HepG2 (cell line): ENCODE measurements around the gene AFAP1. TPM values are rescaled to one million over a fixed set of nuclear protein-coding genes. Genes with fewer than 3 reads are reported as not detected.
A peak's percentile ranks its signal among the peaks of the same experiment; 100 is the strongest.

Experiments
- ATF7-NPFF ChIP-seq: sonication (generic); formaldehyde crosslinking; IDR thresholded peaks from 2 replicates; pipeline ENCODE4 v1.8.1; 2023; ENCODE audit warnings: mild to moderate bottlenecking, low read depth, missing genetic modification reagents, moderate library complexity
- CEBPG ChIP-seq: IDR thresholded peaks from 2 replicates; pipeline ENCODE4 v1.6.1; 2016
- FOXP1 ChIP-seq, 2 experiments: fragments of 450-650 bp in 1 of 2; IDR thresholded peaks; 2 replicates each; pipeline ENCODE4 v1.6.1; 2017 to 2018; ENCODE audit warnings: antibody characterized with exemption in 1 of 2
- GATAD2A ChIP-seq: IDR thresholded peaks from 2 replicates; pipeline ENCODE4 v1.6.1; 2016
- HIVEP1 ChIP-seq: sonication (generic); formaldehyde crosslinking; IDR thresholded peaks from 2 replicates; pipeline ENCODE4 v1.4.0; 2020; ENCODE audit warnings: mild to moderate bottlenecking, missing genetic modification reagents
- IKZF1 ChIP-seq: fragments of 450-650 bp; IDR thresholded peaks from 2 replicates; pipeline ENCODE4 v1.7.1; 2016
- KDM2A ChIP-seq: sonication (generic); formaldehyde crosslinking; IDR thresholded peaks from 2 replicates; pipeline ENCODE4 v1.4.0; 2020; ENCODE audit warnings: low read depth, missing genetic modification reagents, borderline replicate concordance
- MAFF ChIP-seq: IDR thresholded peaks from 2 replicates; pipeline ENCODE4 v1.6.1; 2011; ENCODE audit warnings: low read depth, low read length, improper control_type of control experiment
- MYNN ChIP-seq: sonication (generic); formaldehyde crosslinking; IDR thresholded peaks from 2 replicates; pipeline ENCODE4 v1.4.0; 2020; ENCODE audit warnings: mild to moderate bottlenecking, low read depth, missing genetic modification reagents
- NR1H2 ChIP-seq: sonication (generic); formaldehyde crosslinking; IDR thresholded peaks from 2 replicates; pipeline ENCODE4 v1.8.1; 2022; ENCODE audit warnings: low read depth, missing genetic modification reagents, borderline replicate concordance
- PTBP1 ChIP-seq: fragments of 200-400 bp; formaldehyde crosslinking; IDR thresholded peaks from 2 replicates; pipeline ENCODE4 v1.6.1; 2018; ENCODE audit warnings: low read length, low read depth; ENCODE audit not compliant: poor library complexity, severe bottlenecking
- SMC3 ChIP-seq: IDR thresholded peaks from 2 replicates; pipeline ENCODE4 v1.6.1; 2011; ENCODE audit warnings: low read length, improper control_type of control experiment
- SOX13 ChIP-seq, 3 experiments: fragments of 450-650 bp in 1 of 3; sonication (generic) in 1 of 3; formaldehyde crosslinking in 1 of 3; IDR thresholded peaks in 2 of 3; conservative IDR thresholded peaks in 1 of 3; 2 replicates each; pipeline versions ENCODE4 v1.5.0 to v1.6.1; 2016 to 2020; ENCODE audit warnings: antibody characterized with exemption in 1 of 3, mild to moderate bottlenecking in 1 of 3, missing compliant biosample characterization in 1 of 3, missing genetic modification reagents in 1 of 3, moderate library complexity in 1 of 3
- YY1 ChIP-seq: IDR thresholded peaks from 2 replicates; pipeline ENCODE4 v1.6.1; 2011; ENCODE audit warnings: low read length, low read depth, moderate library complexity, mild to moderate bottlenecking; ENCODE audit not compliant: insufficient read depth, insufficient replicate concordance
- ZNF296 ChIP-seq: sonication (generic); formaldehyde crosslinking; conservative IDR thresholded peaks from 2 replicates; pipeline ENCODE4 v1.5.0; 2020; ENCODE audit warnings: mild to moderate bottlenecking, missing genetic modification reagents
- ZNF446 ChIP-seq: sonication (generic); formaldehyde crosslinking; IDR thresholded peaks from 2 replicates; pipeline ENCODE4 v1.5.0; 2020; ENCODE audit warnings: mild to moderate bottlenecking, missing genetic modification reagents
- ZNF841 ChIP-seq: sonication (generic); formaldehyde crosslinking; IDR thresholded peaks from 2 replicates; pipeline ENCODE4 v1.8.1; 2023; ENCODE audit warnings: missing genetic modification reagents, borderline replicate concordance
- polyA plus RNA-seq, 8 experiments: library from polyadenylated mRNA; depleted of rRNA in 3 of 8; stranded (reverse) in 7 of 8; unstranded in 1 of 8; fragments of >200 nt; fragmentation: Illumina TruSeq in 4 of 8; extraction: Trizol in 4 of 8; gene quantifications; 2 replicates each; pipeline versions ENCODE4 v1.2.1 to v1.2.3, GENCODE V29; 2011 to 2016; ENCODE audit warnings: low read depth in 4 of 8, missing spikeins in 1 of 8, mixed read lengths in 1 of 8; ENCODE audit not compliant: insufficient read depth in 1 of 8
- total RNA-seq, 5 experiments: library from RNA; depleted of rRNA; stranded (reverse); fragments of >200 nt; fragmentation: Illumina TruSeq; extraction: Trizol; gene quantifications; 2 replicates each; pipeline ENCODE4 v1.2.3, GENCODE V29; 2016; ENCODE audit warnings: low read depth in 1 of 5
- TF ChIP-seq, protein P1 (sequence below): sonication (generic); formaldehyde crosslinking; IDR thresholded peaks from 2 replicates; pipeline ENCODE4 v1.8.1; 2023; ENCODE audit warnings: mild to moderate bottlenecking, inconsistent platforms, moderate library complexity, missing genetic modification reagents, borderline replicate concordance
- TF ChIP-seq, protein P2 (sequence below): sonication (generic); formaldehyde crosslinking; IDR thresholded peaks from 2 replicates; pipeline ENCODE4 v1.9.0; 2021; ENCODE audit warnings: missing genetic modification reagents, borderline replicate concordance
- TF ChIP-seq, protein P3 (sequence below): IDR thresholded peaks from 2 replicates; pipeline ENCODE4 v1.6.1; 2016
- TF ChIP-seq, protein P4 (sequence below): sonication (generic); formaldehyde crosslinking; IDR thresholded peaks from 2 replicates; pipeline ENCODE4 v1.4.0; 2020; ENCODE audit warnings: missing genetic modification reagents
- TF ChIP-seq, protein P5 (sequence below): sonication (generic); formaldehyde crosslinking; IDR thresholded peaks from 2 replicates; pipeline ENCODE4 v1.4.0; 2020; ENCODE audit warnings: mild to moderate bottlenecking, missing genetic modification reagents

The AFAP1 gene
- total and polyA plus RNA-seq, 2 of the 13 experiments (the other 11 are each of a cell fraction or from before 2014, with no cell fraction given): 2.5 TPM

DNA sequence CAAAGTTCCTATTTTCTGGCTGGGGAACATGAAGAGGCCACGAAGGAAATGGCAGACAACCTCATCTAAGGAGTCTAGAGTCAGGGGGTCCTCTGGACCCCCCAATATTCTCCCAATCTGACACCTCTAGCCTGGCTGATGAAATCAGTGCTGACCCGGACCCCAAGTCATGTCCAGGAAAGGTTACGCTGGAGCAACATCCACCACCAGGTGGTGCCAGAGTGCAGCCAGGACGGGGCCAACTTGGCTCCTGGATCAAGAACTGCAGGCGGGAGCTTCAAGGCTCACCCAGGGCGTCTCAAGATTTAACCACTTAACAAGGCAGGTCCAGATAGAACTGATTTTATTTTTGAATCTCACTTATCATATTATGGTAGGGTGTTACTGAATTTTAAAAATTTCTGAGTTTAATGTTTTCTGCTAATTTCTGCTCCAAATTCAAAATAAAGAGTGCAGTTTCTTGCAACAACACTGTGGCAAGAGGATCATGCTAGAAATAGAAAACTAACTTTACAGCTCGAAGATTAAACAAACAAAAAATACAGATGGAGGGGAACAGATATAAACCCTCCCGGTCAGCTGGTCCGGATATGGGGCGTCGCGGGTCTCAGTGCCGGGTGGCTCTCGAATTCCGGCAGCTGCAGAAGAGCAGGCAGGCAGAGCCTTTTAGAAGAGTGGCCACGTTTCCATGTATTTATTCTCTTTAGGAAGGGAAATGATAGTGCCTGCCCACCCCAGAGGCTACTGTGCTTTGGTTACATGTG is 135.5 kb downstream of the AFAP1 start (continued):
- TF ChIP-seq SOX13 (IDR thresholded peaks at IDR 0.05): no peak
- no peak for TF ChIP-seq SOX13 (CRISPR knock-in tag; conservative IDR thresholded peaks at IDR 0.05 in 1 of 2, IDR thresholded peaks at IDR 0.05 in 1 of 2)
- TF ChIP-seq HIVEP1: no peak
- TF ChIP-seq ZNF296 (CRISPR knock-in tag): no peak
- TF ChIP-seq NR1H2: no peak
- TF ChIP-seq, protein P1, sequence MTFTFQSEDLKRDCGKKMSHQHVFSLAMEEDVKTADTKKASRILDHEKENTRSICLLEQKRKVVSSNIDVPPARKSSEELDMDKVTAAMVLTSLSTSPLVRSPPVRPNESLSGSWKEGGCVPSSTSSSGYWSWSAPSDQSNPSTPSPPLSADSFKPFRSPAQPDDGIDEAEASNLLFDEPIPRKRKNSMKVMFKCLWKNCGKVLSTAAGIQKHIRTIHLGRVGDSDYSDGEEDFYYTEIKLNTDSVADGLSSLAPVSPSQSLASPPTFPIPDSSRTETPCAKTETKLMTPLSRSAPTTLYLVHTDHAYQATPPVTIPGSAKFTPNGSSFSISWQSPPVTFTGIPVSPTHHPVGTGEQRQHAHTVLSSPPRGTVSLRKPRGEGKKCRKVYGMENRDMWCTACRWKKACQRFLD: no peak
- TF ChIP-seq, protein P2, sequence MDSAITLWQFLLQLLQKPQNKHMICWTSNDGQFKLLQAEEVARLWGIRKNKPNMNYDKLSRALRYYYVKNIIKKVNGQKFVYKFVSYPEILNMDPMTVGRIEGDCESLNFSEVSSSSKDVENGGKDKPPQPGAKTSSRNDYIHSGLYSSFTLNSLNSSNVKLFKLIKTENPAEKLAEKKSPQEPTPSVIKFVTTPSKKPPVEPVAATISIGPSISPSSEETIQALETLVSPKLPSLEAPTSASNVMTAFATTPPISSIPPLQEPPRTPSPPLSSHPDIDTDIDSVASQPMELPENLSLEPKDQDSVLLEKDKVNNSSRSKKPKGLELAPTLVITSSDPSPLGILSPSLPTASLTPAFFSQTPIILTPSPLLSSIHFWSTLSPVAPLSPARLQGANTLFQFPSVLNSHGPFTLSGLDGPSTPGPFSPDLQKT: no peak
- no peak for TF ChIP-seq MAFF
- no peak for TF ChIP-seq ZNF841 (CRISPR knock-in tag)
- TF ChIP-seq, protein P3, sequence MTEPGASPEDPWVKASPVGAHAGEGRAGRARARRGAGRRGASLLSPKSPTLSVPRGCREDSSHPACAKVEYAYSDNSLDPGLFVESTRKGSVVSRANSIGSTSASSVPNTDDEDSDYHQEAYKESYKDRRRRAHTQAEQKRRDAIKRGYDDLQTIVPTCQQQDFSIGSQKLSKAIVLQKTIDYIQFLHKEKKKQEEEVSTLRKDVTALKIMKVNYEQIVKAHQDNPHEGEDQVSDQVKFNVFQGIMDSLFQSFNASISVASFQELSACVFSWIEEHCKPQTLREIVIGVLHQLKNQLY (CRISPR knock-in tag): no peak
- TF ChIP-seq, protein P4, sequence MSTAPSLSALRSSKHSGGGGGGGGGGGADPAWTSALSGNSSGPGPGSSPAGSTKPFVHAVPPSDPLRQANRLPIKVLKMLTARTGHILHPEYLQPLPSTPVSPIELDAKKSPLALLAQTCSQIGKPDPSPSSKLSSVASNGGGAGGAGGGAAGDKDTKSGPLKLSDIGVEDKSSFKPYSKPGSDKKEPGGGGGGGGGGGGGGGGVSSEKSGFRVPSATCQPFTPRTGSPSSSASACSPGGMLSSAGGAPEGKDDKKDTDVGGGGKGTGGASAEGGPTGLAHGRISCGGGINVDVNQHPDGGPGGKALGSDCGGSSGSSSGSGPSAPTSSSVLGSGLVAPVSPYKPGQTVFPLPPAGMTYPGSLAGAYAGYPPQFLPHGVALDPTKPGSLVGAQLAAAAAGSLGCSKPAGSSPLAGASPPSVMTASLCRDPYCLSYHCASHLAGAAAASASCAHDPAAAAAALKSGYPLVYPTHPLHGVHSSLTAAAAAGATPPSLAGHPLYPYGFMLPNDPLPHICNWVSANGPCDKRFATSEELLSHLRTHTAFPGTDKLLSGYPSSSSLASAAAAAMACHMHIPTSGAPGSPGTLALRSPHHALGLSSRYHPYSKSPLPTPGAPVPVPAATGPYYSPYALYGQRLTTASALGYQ (CRISPR knock-in tag): no peak
- peak; percentile 31 for TF ChIP-seq YY1
- TF ChIP-seq KDM2A (CRISPR knock-in tag): peak; percentile 68; the same call in 1 of the 2 replicates
- TF ChIP-seq ATF7-NPFF (CRISPR knock-in tag): no peak
- TF ChIP-seq CEBPG (CRISPR knock-in tag): peak; percentile 60
- no peak for TF ChIP-seq ZNF446 (CRISPR knock-in tag)
- no peak for TF ChIP-seq FOXP1 (IDR thresholded peaks at IDR 0.05)
- no peak for TF ChIP-seq FOXP1 (CRISPR knock-in tag; IDR thresholded peaks at IDR 0.05)
- TF ChIP-seq MYNN (CRISPR knock-in tag): no peak
- TF ChIP-seq IKZF1: no peak
- TF ChIP-seq SMC3: peak; percentile 87
- no peak for TF ChIP-seq PTBP1
- TF ChIP-seq GATAD2A (CRISPR knock-in tag): peak; percentile 40
- TF ChIP-seq, protein P5, sequence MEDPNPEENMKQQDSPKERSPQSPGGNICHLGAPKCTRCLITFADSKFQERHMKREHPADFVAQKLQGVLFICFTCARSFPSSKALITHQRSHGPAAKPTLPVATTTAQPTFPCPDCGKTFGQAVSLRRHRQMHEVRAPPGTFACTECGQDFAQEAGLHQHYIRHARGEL (CRISPR knock-in tag): peak; percentile 78; the same call in 1 of the 2 replicates
